DND-41 (cell line): Measurements from ENCODE around the gene LARP6.

ENCODE experiments used
- CTCF ChIP-seq: IDR thresholded peaks from 2 replicates; pipeline ENCODE4 v1.5.1; 2012; ENCODE audit warnings: borderline replicate concordance, low read length, moderate library complexity, mild to moderate bottlenecking; ENCODE audit not compliant: poor library complexity, severe bottlenecking; ENCODE audit errors: extremely low read depth
- EZH2 ChIP-seq: IDR thresholded peaks from 3 replicates; pipeline ENCODE4 v1.6.1; 2012; ENCODE audit warnings: borderline replicate concordance, low read depth, mild to moderate bottlenecking, moderate library complexity, low read length, inconsistent platforms; ENCODE audit not compliant: severe bottlenecking

GRCh38 chr15:70853318-70853972 lies 512 bp downstream of the LARP6 start:
- TF ChIP-seq CTCF (no peak), EZH2 (no peak)
